Breast epithelium (tissue), 4 donors: ENCODE data around the gene GSTM3. TPM values are rescaled to one million over a fixed set of nuclear protein-coding genes. Genes with fewer than 3 reads are reported as not detected.
A peak's percentile ranks its signal among the peaks of the same experiment; 100 is the strongest.

Experiments used
- DNase-seq, 2 donors: peaks; one replicate each; pipeline ENCODE4 v3.0.0-alpha.2; 2019; ENCODE audit warnings: low spot score in 2 of 2
- H3K27ac ChIP-seq, 2 donors: fragments of 200-600 bp; sonication (generic) in 1 of 2; one replicate each; pipeline ENCODE4 v1.5.1; 2016 to 2019; ENCODE audit warnings: mild to moderate bottlenecking in 1 of 2
- H3K27me3 ChIP-seq, 2 donors: fragments of 200-600 bp; sonication (generic) in 1 of 2; one replicate each; pipeline versions ENCODE4 v1.5.1 to v1.6.0; 2017 to 2019; ENCODE audit warnings: control low read depth in 1 of 2, mild to moderate bottlenecking in 1 of 2
- H3K36me3 ChIP-seq: fragments of 200-600 bp; one replicate; pipeline ENCODE4 v1.5.1; 2019
- H3K4me1 ChIP-seq, 2 donors: fragments of 200-600 bp; sonication (generic); one replicate each; pipeline ENCODE4 v1.5.1; 2016 to 2019; ENCODE audit warnings: control low read depth in 1 of 2
- H3K4me3 ChIP-seq, 3 donors: fragments of 200-600 bp; sonication (generic); 1 replicate in 2 of 3; 2 replicates in 1 of 3; pipeline ENCODE4 v1.5.1; 2016 to 2019; ENCODE audit warnings: mild to moderate bottlenecking in 3 of 3, moderate library complexity in 2 of 3
- H3K9me3 ChIP-seq, 2 donors: fragments of 200-600 bp; sonication (generic) in 1 of 2; one replicate each; pipeline ENCODE4 v1.5.1; 2016 to 2019; ENCODE audit warnings: control low read depth in 1 of 2
- CTCF ChIP-seq, 3 donors: fragments of 450-650 bp; IDR thresholded peaks; one replicate each; pipeline ENCODE4 v1.5.1; 2016 to 2017; ENCODE audit warnings: antibody characterized with exemption in 3 of 3, mild to moderate bottlenecking in 3 of 3, moderate library complexity in 3 of 3
- POLR2A ChIP-seq: fragments of 450-650 bp; IDR thresholded peaks from one replicate; pipeline ENCODE4 v1.6.1; 2016; ENCODE audit warnings: antibody characterized with exemption, mild to moderate bottlenecking, moderate library complexity
- POLR2AphosphoS5 ChIP-seq, 3 donors: sonication (generic); formaldehyde crosslinking; IDR thresholded peaks; one replicate each; pipeline ENCODE4 v1.6.1; 2017; ENCODE audit warnings: antibody characterized with exemption in 3 of 3
- intact Hi-C: fragments of 100-400 bp; cut with DNase I; formaldehyde crosslinking; loops from one replicate; pipeline ENCODE4 v1.15.1; 2023; ENCODE audit warnings: low total_unique reads
- total RNA-seq, 3 donors: library from RNA; depleted of rRNA; stranded (reverse); fragments of >200 nt; gene quantifications; one replicate each; pipeline ENCODE4 v1.1.0, GENCODE V29; 2016

GSTM3 gene
- total RNA-seq, 3 donors from 2014 or later: 40.0 to 226 (median 105) TPM

- no peak overlapping the region for H3K4me3 ChIP-seq
- intact Hi-C loops: loop anchor here (2.0 to 10.0 kb wide), 2 partner anchors 142 to 204 kb away; no protein-coding TSS in a partner anchor
- TF ChIP-seq POLR2AphosphoS5 (IDR thresholded peaks at IDR 0.05) (no peak), POLR2A (no peak), CTCF (IDR thresholded peaks at IDR 0.05) (no peak)
Observed at GRCh38 chr1:109776206-109776835, 35.5 kb upstream of the GSTM3 start.

GRCh38 chr1:109775398-109775797 lies 34.6 kb upstream of the GSTM3 start:
- no peak overlapping the region for H3K27ac ChIP-seq
- H3K9me3 ChIP-seq: no peaks in the 10 kb centered on the region
- H3K4me3 ChIP-seq: no peak overlapping the region
- no peaks in the 10 kb centered on the region for H3K36me3 ChIP-seq
- intact Hi-C loops: loop anchor here (10.0 kb wide), 1 partner anchor 141 kb away; no protein-coding TSS in a partner anchor
- TF ChIP-seq CTCF (IDR thresholded peaks at IDR 0.05) (no peak), POLR2A (no peak), POLR2AphosphoS5 (IDR thresholded peaks at IDR 0.05) (no peak)
- no peak for DNase-seq
- H3K27me3 ChIP-seq: no peaks in the 10 kb centered on the region
- H3K4me1 ChIP-seq: no peaks in the 10 kb centered on the region

More at GRCh38 chr1:109776206-109776835, 35.5 kb upstream of the GSTM3 start:
- H3K9me3 ChIP-seq: no peaks in the 10 kb centered on the region
- H3K4me1 ChIP-seq: no peaks in the 10 kb centered on the region
- DNase-seq: peak in 1 of 2 donors; percentile 42
- H3K27me3 ChIP-seq: no peaks in the 10 kb centered on the region
- H3K27ac ChIP-seq: peak overlapping the region in 1 of 2 donors; percentile 32
- H3K36me3 ChIP-seq: no peaks in the 10 kb centered on the region

- TF ChIP-seq POLR2A (no peak), POLR2AphosphoS5 (IDR thresholded peaks at IDR 0.05) (no peak), CTCF (IDR thresholded peaks at IDR 0.05) (no peak)
- Histone ChIP-seq H3K27me3 (no peaks in the 10 kb centered on the region), H3K9me3 (no peaks in the 10 kb centered on the region), H3K4me3 (no peak overlapping the region), H3K36me3 (no peaks in the 10 kb centered on the region), H3K27ac (no peak overlapping the region), H3K4me1 (no peaks in the 10 kb centered on the region)
- DNase-seq: no peak
- intact Hi-C loops: loop anchor here (10.0 kb wide), 1 partner anchor 139 kb away; no protein-coding TSS in a partner anchor
Observed at GRCh38 chr1:109773900-109774485, 33.2 kb upstream of the GSTM3 start.

GRCh38 chr1:109773203-109773899 lies 32.5 kb upstream of the GSTM3 start:
- H3K4me1 ChIP-seq: no peaks in the 10 kb centered on the region
- H3K9me3 ChIP-seq: no peaks in the 10 kb centered on the region
- H3K27ac ChIP-seq: no peak overlapping the region
- H3K36me3 ChIP-seq: no peaks in the 10 kb centered on the region
- H3K4me3 ChIP-seq: no peak overlapping the region
- TF ChIP-seq POLR2A (no peak), POLR2AphosphoS5 (IDR thresholded peaks at IDR 0.05) (peak; percentile 32 to 64 (median 49)), CTCF (IDR thresholded peaks at IDR 0.05) (peak; percentile 72 to 91 (median 87))
- intact Hi-C loops: loop anchor here (10.0 kb wide), 1 partner anchor 139 kb away; no protein-coding TSS in a partner anchor
- DNase-seq: peak; percentile 80 to 81
- no peaks in the 10 kb centered on the region for H3K27me3 ChIP-seq
